Stimulated activated CD4-positive, alpha-beta T cell treated with anti-CD3 and anti-CD28 coated beads, Interleukin-4, amount 100 ng/mL, for 4 hours (primary cell): ENCODE results near the gene DIAPH2.

Experiments used
- DNase-seq, 2 experiments: peaks; one replicate each; pipeline ENCODE4 v3.0.0-alpha.2; 2020

Gene DIAPH2

GRCh38 chrX:97517763-97518162, 833.1 kb downstream of the DIAPH2 start:
- DNase-seq: no peak

- no peak for DNase-seq
Observed at GRCh38 chrX:97522307-97522706, 837.7 kb downstream of the DIAPH2 start.

- no peak for DNase-seq
Observed at GRCh38 chrX:97524340-97524739, 839.7 kb downstream of the DIAPH2 start.

GRCh38 chrX:97524997-97525396, 840.4 kb downstream of the DIAPH2 start:
- DNase-seq: no peak

- DNase-seq: no peak
Observed at GRCh38 chrX:97525981-97526380, 841.3 kb downstream of the DIAPH2 start.

GRCh38 chrX:97527725-97528124, 843.1 kb downstream of the DIAPH2 start:
- DNase-seq: no peak

- no peak for DNase-seq
Observed at GRCh38 chrX:97529536-97530200, 845.0 kb downstream of the DIAPH2 start.

GRCh38 chrX:97531825-97532224, 847.2 kb downstream of the DIAPH2 start:
- no peak for DNase-seq

GRCh38 chrX:97538745-97539144, 854.1 kb downstream of the DIAPH2 start:
- DNase-seq: no peak

- DNase-seq: no peak
Observed at GRCh38 chrX:97539970-97540519, 855.4 kb downstream of the DIAPH2 start.

- DNase-seq: no peak
Observed at GRCh38 chrX:97547877-97548578, 863.4 kb downstream of the DIAPH2 start.

GRCh38 chrX:97551821-97552220, 867.2 kb downstream of the DIAPH2 start:
- DNase-seq: no peak

- DNase-seq: no peak
Observed at GRCh38 chrX:97553833-97554232, 869.2 kb downstream of the DIAPH2 start.

- no peak for DNase-seq
Observed at GRCh38 chrX:97556359-97556758, 871.7 kb downstream of the DIAPH2 start.

- peak; percentile 2 to 48 for DNase-seq
Observed at GRCh38 chrX:97563531-97564133, 879.0 kb downstream of the DIAPH2 start.

GRCh38 chrX:97564496-97564895, 879.9 kb downstream of the DIAPH2 start:
- no peak for DNase-seq

- no peak for DNase-seq
Observed at GRCh38 chrX:97587171-97587570, 902.5 kb downstream of the DIAPH2 start.

- DNase-seq: no peak
Observed at GRCh38 chrX:97594646-97595224, 910.1 kb downstream of the DIAPH2 start.

GRCh38 chrX:97597954-97598353, 913.3 kb downstream of the DIAPH2 start:
- peak in 1 of 2 experiments; percentile 1 for DNase-seq

GRCh38 chrX:97602465-97603258, 918.0 kb downstream of the DIAPH2 start:
- no peak for DNase-seq

- DNase-seq: no peak
Observed at GRCh38 chrX:97605271-97605670, 920.6 kb downstream of the DIAPH2 start.

- DNase-seq: no peak
Observed at GRCh38 chrX:97609357-97609756, 924.7 kb downstream of the DIAPH2 start.

GRCh38 chrX:97609938-97610337, 925.3 kb downstream of the DIAPH2 start:
- no peak for DNase-seq
